Measurements from ENCODE around the gene NCDN.
A peak's percentile ranks its signal among the peaks of the same experiment; 100 is the strongest.

NCDN gene

GRCh38 chr1:35536556-35537162 lies 20.9 kb upstream of the NCDN start:
- TF ChIP-seq SIN3A (IDR thresholded peaks at IDR 0.05; ENCODE audit: borderline replicate concordance, insufficient read depth, low read length) = no peak
- no peak for TF ChIP-seq REST (IDR thresholded peaks at IDR 0.05; ENCODE audit: insufficient read depth in 1 of 2, low read depth in 2 of 2, low read length in 2 of 2)
- TF ChIP-seq TAF1 (IDR thresholded peaks at IDR 0.05; ENCODE audit: borderline replicate concordance, insufficient read depth, low read length) = no peak
- TF ChIP-seq POLR2AphosphoS5 (IDR thresholded peaks at IDR 0.05; ENCODE audit: low read depth, low read length) = no peak
- no peak for TF ChIP-seq FOXP2 (optimal IDR thresholded peaks at IDR 0.05; ENCODE audit: borderline replicate concordance, extremely low read depth, extremely low read length, insufficient read depth)

- no peak for TF ChIP-seq FOXP2 (optimal IDR thresholded peaks at IDR 0.05; ENCODE audit: borderline replicate concordance, extremely low read depth, extremely low read length, insufficient read depth)
- no peak for TF ChIP-seq SIN3A (IDR thresholded peaks at IDR 0.05; ENCODE audit: borderline replicate concordance, insufficient read depth, low read length)
Observed at GRCh38 chr1:35537806-35538205, 19.8 kb upstream of the NCDN start.

- TF ChIP-seq POLR2AphosphoS5 (IDR thresholded peaks at IDR 0.05; ENCODE audit: low read depth, low read length) (no peak), TAF1 (IDR thresholded peaks at IDR 0.05; ENCODE audit: borderline replicate concordance, insufficient read depth, low read length) (no peak), SIN3A (IDR thresholded peaks at IDR 0.05; ENCODE audit: borderline replicate concordance, insufficient read depth, low read length) (no peak), REST (IDR thresholded peaks at IDR 0.05; ENCODE audit: insufficient read depth in 1 of 2, low read depth in 2 of 2, low read length in 2 of 2) (no peak), FOXP2 (optimal IDR thresholded peaks at IDR 0.05; ENCODE audit: borderline replicate concordance, extremely low read depth, extremely low read length, insufficient read depth) (no peak)
Observed at GRCh38 chr1:35539073-35539823, 18.4 kb upstream of the NCDN start.

- TF ChIP-seq TAF1 (IDR thresholded peaks at IDR 0.05; ENCODE audit: borderline replicate concordance, insufficient read depth, low read length) = no peak
- TF ChIP-seq REST (IDR thresholded peaks at IDR 0.05; ENCODE audit: insufficient read depth in 1 of 2, low read depth in 2 of 2, low read length in 2 of 2) = peak in 1 of 2 experiments; percentile 21; a peak in 1 of 4 replicates
Observed at GRCh38 chr1:35539824-35540261, 17.8 kb upstream of the NCDN start.

- TF ChIP-seq TAF1 (IDR thresholded peaks at IDR 0.05; ENCODE audit: borderline replicate concordance, insufficient read depth, low read length) (no peak), REST (IDR thresholded peaks at IDR 0.05; ENCODE audit: insufficient read depth in 1 of 2, low read depth in 2 of 2, low read length in 2 of 2) (no peak), SIN3A (IDR thresholded peaks at IDR 0.05; ENCODE audit: borderline replicate concordance, insufficient read depth, low read length) (no peak), FOXP2 (optimal IDR thresholded peaks at IDR 0.05; ENCODE audit: borderline replicate concordance, extremely low read depth, extremely low read length, insufficient read depth) (no peak), POLR2AphosphoS5 (IDR thresholded peaks at IDR 0.05; ENCODE audit: low read depth, low read length) (no peak)
Observed at GRCh38 chr1:35544976-35545375, 12.6 kb upstream of the NCDN start.
